Natural killer cell (primary cell): ENCODE data around the gene BTBD2. TPM values are rescaled to one million over a fixed set of nuclear protein-coding genes. Genes with fewer than 3 reads are reported as not detected.

Experiments used
- ATAC-seq, 3 donors: fragments of 150-1000 bp in 2 of 3; fragments of 200-7000 bp in 1 of 3; cut with Tn5 transposase; 1 replicate in 1 of 3; 2 replicates in 2 of 3; pipeline ENCODE4 v1.10.0; 2021; ENCODE audit warnings: mild to moderate bottlenecking in 2 of 3, moderate library complexity in 2 of 3
- DNase-seq, 2 donors: peaks; one replicate each; pipeline versions ENCODE4 v3.0.0 to v3.0.0-alpha.2; 2013 to 2021; ENCODE audit warnings: mixed read lengths in 1 of 2
- H3K27ac ChIP-seq: one replicate; pipeline ENCODE4 v1.5.1; 2013; ENCODE audit warnings: mild to moderate bottlenecking, low read length
- H3K27me3 ChIP-seq: one replicate; pipeline ENCODE4 v1.6.1; 2013; ENCODE audit warnings: low read length; ENCODE audit not compliant: control insufficient read depth, insufficient read depth
- H3K36me3 ChIP-seq: one replicate; pipeline ENCODE4 v1.6.1; 2013; ENCODE audit warnings: low read length; ENCODE audit not compliant: control insufficient read depth, insufficient read depth
- H3K4me1 ChIP-seq: one replicate; pipeline ENCODE4 v1.6.1; 2013; ENCODE audit warnings: low read length; ENCODE audit not compliant: control insufficient read depth, insufficient read depth
- H3K4me3 ChIP-seq: one replicate; pipeline ENCODE4 v1.5.1; 2013; ENCODE audit warnings: low read length
- H3K9me3 ChIP-seq: one replicate; pipeline ENCODE4 v1.6.1; 2013; ENCODE audit warnings: low read length; ENCODE audit not compliant: control insufficient read depth, insufficient read depth
- H3K27ac Mint-ChIP-seq, 2 donors: one replicate each; pipeline ENCODE4 v1.8.0; 2022; ENCODE audit warnings: mild to moderate bottlenecking in 2 of 2, mixed read lengths in 2 of 2, moderate library complexity in 1 of 2
- H3K27me3 Mint-ChIP-seq, 2 donors: one replicate each; pipeline ENCODE4 v1.8.0; 2022; ENCODE audit warnings: low read depth in 2 of 2, mixed read lengths in 2 of 2
- H3K36me3 Mint-ChIP-seq: one replicate; pipeline ENCODE4 v1.8.0; 2022; ENCODE audit warnings: mixed read lengths
- H3K4me1 Mint-ChIP-seq, 2 donors: one replicate each; pipeline ENCODE4 v1.8.0; 2022; ENCODE audit warnings: mixed read lengths in 2 of 2
- H3K4me3 Mint-ChIP-seq: one replicate; pipeline ENCODE4 v1.8.0; 2022; ENCODE audit warnings: mild to moderate bottlenecking, moderate library complexity, mixed read lengths
- H3K9me3 Mint-ChIP-seq, 2 donors: one replicate each; pipeline ENCODE4 v1.8.0; 2022; ENCODE audit warnings: mixed read lengths in 2 of 2
- CTCF ChIP-seq: fragments of 200-600 bp; IDR thresholded peaks from one replicate; pipeline ENCODE4 v1.8.0; 2022; ENCODE audit warnings: antibody characterized with exemption
- WGBS: methylation state at CpG from one replicate; pipeline ENCODE4 v1.1.7; 2013; ENCODE audit warnings: missing lambda C conversion rate; ENCODE audit not compliant: insufficient coverage; 5-methylcytosine and 5-hydroxymethylcytosine counted together
- intact Hi-C: fragments of 100-400 bp; cut with micrococcal nuclease; formaldehyde crosslinking; loops from one replicate; pipeline ENCODE4 v1.14.2; 2022
- total RNA-seq, 4 donors: library from RNA; stranded (reverse); fragments of 120-200 nt in 1 of 4; gene quantifications; one replicate each; pipeline versions ENCODE4 v1.2.3 to v1.2.4, GENCODE V29; 2013 to 2022

BTBD2 gene
- total RNA-seq, 3 donors from 2014 or later (not counting 1 experiment from before 2014, with no cell fraction given): 47.6 to 57.0 (median 53.4) TPM

- no peaks in the 10 kb centered on the region for H3K36me3 ChIP-seq
- H3K4me1 ChIP-seq: peaks cover 23% of the 10 kb centered on the region
- H3K27ac Mint-ChIP-seq: no peak overlapping the region
- peaks cover 8 to 24% of the 10 kb centered on the region in 2 donors for H3K4me1 Mint-ChIP-seq
- H3K4me3 Mint-ChIP-seq: no peak overlapping the region
- H3K9me3 Mint-ChIP-seq: no peaks in the 10 kb centered on the region
- no peaks in the 10 kb centered on the region for H3K9me3 ChIP-seq
- no peaks in the 10 kb centered on the region for H3K36me3 Mint-ChIP-seq
- H3K27me3 Mint-ChIP-seq: no peaks in the 10 kb centered on the region
- DNase-seq (no peak), ATAC-seq (no peak)
- no peaks in the 10 kb centered on the region for H3K27me3 ChIP-seq
- no peak for TF ChIP-seq CTCF
- H3K27ac ChIP-seq: no peak overlapping the region
- intact Hi-C loops: loop anchor here (1.0 to 5.0 kb wide), 4 partner anchors 34 to 91 kb away; partner anchors contain the start of genes IZUMO4, MKNK2 and MOB3A
- H3K4me3 ChIP-seq: no peak overlapping the region
- 96% methylated on average over 10 of the region's 13 CpGs for WGBS
Measured at GRCh38 chr19:2018752-2019151, 3.2 kb upstream of the BTBD2 start.

- intact Hi-C loops: loop anchor here (5.0 kb wide), 2 partner anchors 36 to 89 kb away; partner anchors contain the start of gene MKNK2
- Histone ChIP-seq H3K4me1 (peaks cover 23% of the 10 kb centered on the region), H3K4me3 (no peak overlapping the region), H3K27ac (peak overlapping the region; percentile 48), H3K9me3 (no peaks in the 10 kb centered on the region), H3K36me3 (no peaks in the 10 kb centered on the region), H3K27me3 (no peaks in the 10 kb centered on the region)
- ATAC-seq (peak in 2 of 3 donors; percentile 66 to 68), DNase-seq (peak in 1 of 2 donors; percentile 79)
- no peak for TF ChIP-seq CTCF
- 75% methylated on average over 22 of the region's 23 CpGs for WGBS
- Mint-ChIP-seq H3K36me3 (no peaks in the 10 kb centered on the region), H3K9me3 (no peaks in the 10 kb centered on the region), H3K4me1 (peaks cover 15 to 40% of the 10 kb centered on the region in 2 donors), H3K27ac (peak overlapping the region in 1 of 2 donors; percentile 57), H3K4me3 (peak overlapping the region; percentile 77), H3K27me3 (no peaks in the 10 kb centered on the region)
Measured at GRCh38 chr19:2016041-2016807, 710 bp upstream of the BTBD2 start.

GRCh38 chr19:2014731-2015607 lies 545 bp downstream of the BTBD2 start:
- no peak overlapping the region for H3K27ac ChIP-seq
- no peaks in the 10 kb centered on the region for H3K27me3 Mint-ChIP-seq
- H3K9me3 ChIP-seq: no peaks in the 10 kb centered on the region
- DNase-seq (peak in 1 of 2 donors; percentile 67), ATAC-seq (peak; percentile 46 to 59 (median 53))
- no peaks in the 10 kb centered on the region for H3K36me3 Mint-ChIP-seq
- no peaks in the 10 kb centered on the region for H3K36me3 ChIP-seq
- 11% methylated on average over 74 of the region's 74 CpGs for WGBS
- no peaks in the 10 kb centered on the region for H3K27me3 ChIP-seq
- TF ChIP-seq CTCF: no peak
- H3K4me3 ChIP-seq: peak overlapping the region; percentile 22
- peaks cover 20 to 49% of the 10 kb centered on the region in 2 donors for H3K4me1 Mint-ChIP-seq
- peaks cover 23% of the 10 kb centered on the region for H3K4me1 ChIP-seq
- intact Hi-C loops: loop anchor here (5.0 kb wide), 2 partner anchors 37 to 88 kb away; partner anchors contain the start of gene MKNK2
- peak overlapping the region; percentile 81 for H3K4me3 Mint-ChIP-seq
- no peaks in the 10 kb centered on the region for H3K9me3 Mint-ChIP-seq
- H3K27ac Mint-ChIP-seq: peak overlapping the region in 1 of 2 donors; percentile 82
